Hepatocyte (in vitro differentiated cells): ENCODE measurements around the gene GDF15. TPM values are rescaled to one million over a fixed set of nuclear protein-coding genes. Genes with fewer than 3 reads are reported as not detected.

Experiments used
- DNase-seq: peaks from one replicate; pipeline ENCODE4 v3.0.0-alpha.2; 2016; ENCODE audit warnings: low spot score
- H2AFZ ChIP-seq: fragments of 200-600 bp; sonication (generic); 2 replicates; pipeline ENCODE4 v1.6.0; 2016; ENCODE audit warnings: antibody characterized with exemption, mild to moderate bottlenecking
- H3K27ac ChIP-seq: fragments of 200-600 bp; sonication (generic); 2 replicates; pipeline ENCODE4 v1.5.1; 2016; ENCODE audit warnings: mild to moderate bottlenecking
- H3K27me3 ChIP-seq: fragments of 200-600 bp; sonication (generic); 2 replicates; pipeline ENCODE4 v1.6.1; 2016
- H3K36me3 ChIP-seq: fragments of 200-600 bp; sonication (generic); replicated peaks from 2 replicates; pipeline ENCODE4 v1.5.1; 2016; ENCODE audit warnings: low read depth; ENCODE audit not compliant: insufficient read depth
- H3K4me1 ChIP-seq: fragments of 200-600 bp; sonication (generic); 2 replicates; pipeline ENCODE4 v1.5.1; 2016; ENCODE audit warnings: mild to moderate bottlenecking, moderate library complexity; ENCODE audit not compliant: insufficient read depth
- H3K4me2 ChIP-seq: fragments of 200-600 bp; sonication (generic); 2 replicates; pipeline ENCODE4 v1.6.0; 2016
- H3K4me3 ChIP-seq: fragments of 200-600 bp; sonication (generic); 2 replicates; pipeline ENCODE4 v1.5.1; 2016; ENCODE audit warnings: mild to moderate bottlenecking
- H3K79me2 ChIP-seq: fragments of 200-600 bp; sonication (generic); 2 replicates; pipeline ENCODE4 v1.6.0; 2017; ENCODE audit warnings: mild to moderate bottlenecking
- H3K9me2 ChIP-seq: fragments of 200-600 bp; sonication (generic); replicated peaks from 2 replicates; pipeline ENCODE4 v1.6.0; 2017; ENCODE audit warnings: mild to moderate bottlenecking; ENCODE audit not compliant: insufficient read depth
- H3K9me3 ChIP-seq: fragments of 200-600 bp; sonication (generic); 2 replicates; pipeline ENCODE4 v1.5.1; 2016; ENCODE audit warnings: low read depth, mild to moderate bottlenecking
- H4K20me1 ChIP-seq: fragments of 200-600 bp; sonication (generic); 2 replicates; pipeline ENCODE4 v1.6.0; 2016; ENCODE audit warnings: mild to moderate bottlenecking; ENCODE audit not compliant: insufficient read depth, poor library complexity, severe bottlenecking
- EZH2 ChIP-seq: fragments of 200-600 bp; sonication (generic); IDR thresholded peaks from 2 replicates; pipeline ENCODE4 v1.6.1; 2016; ENCODE audit warnings: antibody characterized with exemption, mild to moderate bottlenecking, borderline replicate concordance
- EZH2phosphoT487 ChIP-seq: fragments of 200-600 bp; sonication (generic); IDR thresholded peaks from one replicate; pipeline ENCODE4 v1.6.1; 2018; ENCODE audit warnings: antibody characterized with exemption, mild to moderate bottlenecking, low read depth, moderate library complexity; ENCODE audit not compliant: unreplicated experiment, severe bottlenecking
- WGBS: methylation state at CpG from one replicate; pipeline ENCODE4 v1.1.6; 2016; ENCODE audit warnings: low lambda C conversion rate; ENCODE audit errors: missing lambda C conversion rate; 5-methylcytosine and 5-hydroxymethylcytosine counted together
- polyA plus RNA-seq: library from polyadenylated mRNA; unstranded; fragments of >200 nt; fragmentation: Nextera tagmentation; extraction: Ambion mirVana; gene quantifications from 2 replicates; pipeline ENCODE4 v1.2.1, GENCODE V29; 2016
- total RNA-seq: library from RNA; depleted of rRNA; stranded (reverse); fragments of >200 nt; gene quantifications from 2 replicates; pipeline ENCODE4 v1.2.3, GENCODE V29; 2014
- TF ChIP-seq, protein P1 (sequence below): fragments of 200-600 bp; sonication (generic); IDR thresholded peaks from 2 replicates; pipeline ENCODE4 v1.5.1; 2016; ENCODE audit warnings: antibody characterized with exemption, mild to moderate bottlenecking; ENCODE audit not compliant: poor library complexity

GDF15 gene
- total and polyA plus RNA-seq, 2 experiments from 2014 or later: 123 to 175 TPM

DNA sequence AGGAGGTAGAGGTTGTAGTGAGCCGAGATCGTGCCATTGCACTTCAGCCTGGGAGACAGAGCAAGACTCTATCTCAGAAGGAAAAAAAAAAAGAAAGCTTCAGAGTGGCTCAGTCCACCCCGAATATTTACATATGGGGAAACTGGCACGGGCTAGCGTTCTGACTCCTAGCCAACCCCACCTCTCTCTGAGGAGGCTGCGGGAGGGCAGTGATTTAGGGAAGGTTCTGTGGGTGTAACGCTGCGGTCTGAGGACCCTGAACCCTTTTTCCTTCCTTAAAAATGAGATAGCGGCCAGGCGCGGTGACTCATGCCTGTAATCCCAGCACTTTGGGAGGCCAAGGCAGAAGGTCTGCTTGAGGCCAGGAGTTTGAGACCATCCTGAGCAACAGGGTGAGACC, 6.5 kb downstream of the GDF15 start:
- H3K4me3 ChIP-seq: no peak overlapping the region
- no peaks in the 10 kb centered on the region for H3K36me3 ChIP-seq
- peaks cover 5% of the 10 kb centered on the region for H3K4me1 ChIP-seq
- H3K27me3 ChIP-seq: no peaks in the 10 kb centered on the region
- H3K79me2 ChIP-seq: peaks cover 6% of the 10 kb centered on the region
- TF ChIP-seq, protein P1, sequence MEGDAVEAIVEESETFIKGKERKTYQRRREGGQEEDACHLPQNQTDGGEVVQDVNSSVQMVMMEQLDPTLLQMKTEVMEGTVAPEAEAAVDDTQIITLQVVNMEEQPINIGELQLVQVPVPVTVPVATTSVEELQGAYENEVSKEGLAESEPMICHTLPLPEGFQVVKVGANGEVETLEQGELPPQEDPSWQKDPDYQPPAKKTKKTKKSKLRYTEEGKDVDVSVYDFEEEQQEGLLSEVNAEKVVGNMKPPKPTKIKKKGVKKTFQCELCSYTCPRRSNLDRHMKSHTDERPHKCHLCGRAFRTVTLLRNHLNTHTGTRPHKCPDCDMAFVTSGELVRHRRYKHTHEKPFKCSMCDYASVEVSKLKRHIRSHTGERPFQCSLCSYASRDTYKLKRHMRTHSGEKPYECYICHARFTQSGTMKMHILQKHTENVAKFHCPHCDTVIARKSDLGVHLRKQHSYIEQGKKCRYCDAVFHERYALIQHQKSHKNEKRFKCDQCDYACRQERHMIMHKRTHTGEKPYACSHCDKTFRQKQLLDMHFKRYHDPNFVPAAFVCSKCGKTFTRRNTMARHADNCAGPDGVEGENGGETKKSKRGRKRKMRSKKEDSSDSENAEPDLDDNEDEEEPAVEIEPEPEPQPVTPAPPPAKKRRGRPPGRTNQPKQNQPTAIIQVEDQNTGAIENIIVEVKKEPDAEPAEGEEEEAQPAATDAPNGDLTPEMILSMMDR: no peak
- TF ChIP-seq EZH2 (no peak), EZH2phosphoT487 (no peak)
- no peaks in the 10 kb centered on the region for H3K9me2 ChIP-seq
- H3K9me3 ChIP-seq: no peaks in the 10 kb centered on the region
- H3K4me2 ChIP-seq: no peak overlapping the region
- H2AFZ ChIP-seq: no peak overlapping the region
- no peaks in the 10 kb centered on the region for H4K20me1 ChIP-seq
- no peak for DNase-seq
- no peak overlapping the region for H3K27ac ChIP-seq
- 77% methylated on average over 11 of the region's 11 CpGs for WGBS

DNA sequence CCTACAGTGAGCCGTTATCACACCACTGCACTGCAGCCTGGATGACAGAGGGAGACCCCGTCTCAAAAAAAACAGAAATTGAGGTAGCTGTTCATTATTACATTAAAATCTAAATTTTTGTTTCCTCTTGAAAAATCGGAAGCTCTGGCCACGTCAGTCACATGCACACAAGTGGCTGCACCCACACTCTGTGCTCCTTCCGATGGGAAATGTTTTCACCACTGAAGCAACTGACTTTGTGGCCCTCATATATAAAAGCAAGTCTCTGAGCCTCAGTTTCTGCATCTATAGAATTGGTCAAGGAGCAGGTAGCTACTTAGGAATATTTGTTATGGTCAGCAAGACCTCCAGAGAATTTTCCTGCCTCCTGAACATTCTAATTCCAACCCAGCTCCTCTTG, 7.0 kb downstream of the GDF15 start:
- peaks cover 7% of the 10 kb centered on the region for H3K4me1 ChIP-seq
- TF ChIP-seq, protein P1: no peak
- TF ChIP-seq EZH2 (no peak), EZH2phosphoT487 (no peak)
- H3K9me2 ChIP-seq: no peaks in the 10 kb centered on the region
- H2AFZ ChIP-seq: no peak overlapping the region
- H3K36me3 ChIP-seq: no peaks in the 10 kb centered on the region
- H3K27ac ChIP-seq: no peak overlapping the region
- H4K20me1 ChIP-seq: no peaks in the 10 kb centered on the region
- no peak overlapping the region for H3K4me2 ChIP-seq
- 93% methylated on average over 5 of the region's 5 CpGs for WGBS
- peaks cover 3% of the 10 kb centered on the region for H3K79me2 ChIP-seq
- H3K4me3 ChIP-seq: no peak overlapping the region
- H3K27me3 ChIP-seq: no peaks in the 10 kb centered on the region
- H3K9me3 ChIP-seq: no peaks in the 10 kb centered on the region
- DNase-seq: no peak

DNA sequence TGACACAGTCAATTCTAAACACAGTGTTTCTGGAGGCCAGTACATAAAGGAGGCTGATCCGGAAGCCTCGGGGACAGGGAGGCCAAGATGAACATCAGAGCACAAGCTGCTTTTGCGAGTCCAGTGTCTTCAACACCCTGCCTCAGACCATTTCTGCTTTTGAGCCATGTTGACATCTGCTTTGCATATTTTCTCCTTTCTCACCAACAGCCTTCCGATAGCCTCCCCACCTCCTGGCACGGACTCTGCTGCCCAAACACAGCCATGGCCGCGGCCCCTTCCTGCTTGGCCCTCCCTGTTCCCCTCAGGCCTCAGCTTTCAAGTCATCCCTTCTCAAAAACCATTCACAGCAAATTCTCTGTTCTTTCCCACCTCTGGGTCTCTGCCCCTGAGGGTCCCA, 7.9 kb downstream of the GDF15 start:
- no peak for DNase-seq
- WGBS: 87% methylated on average over 7 of the region's 7 CpGs
- no peak overlapping the region for H3K27ac ChIP-seq

More for the DNA sequence above, 7.9 kb downstream of the GDF15 start:
- no peaks in the 10 kb centered on the region for H3K9me3 ChIP-seq
- no peak overlapping the region for H3K4me2 ChIP-seq
- H3K9me2 ChIP-seq: no peaks in the 10 kb centered on the region
- H4K20me1 ChIP-seq: no peaks in the 10 kb centered on the region
- no peak overlapping the region for H2AFZ ChIP-seq
- H3K4me3 ChIP-seq: no peak overlapping the region
- no peaks in the 10 kb centered on the region for H3K27me3 ChIP-seq
- TF ChIP-seq, protein P1: no peak
- no peak for TF ChIP-seq EZH2phosphoT487
- no peaks in the 10 kb centered on the region for H3K79me2 ChIP-seq
- H3K36me3 ChIP-seq: no peaks in the 10 kb centered on the region
- peaks cover 3% of the 10 kb centered on the region for H3K4me1 ChIP-seq
